Activated naive CD4-positive, alpha-beta T cell treated with anti-CD3 and anti-CD28 coated beads for 36 hours (primary cell): Measurements from ENCODE around the gene SLC6A19. TPM values are rescaled to one million over a fixed set of nuclear protein-coding genes. Genes with fewer than 3 reads are reported as not detected.
"Not testable (repeated sequence)": the region's sequence is repeated elsewhere in the genome, so short reads cannot be mapped to it uniquely, and the experiment has no call there.

ENCODE experiments used
- CTCF ChIA-PET: fragments of 350-600 bp; sonication (Branson Sonifier 250); formaldehyde crosslinking; loops from one replicate; lab custom pipeline; 2021; ENCODE audit warnings: antibody characterized with exemption; lab: Charles Lee
- DNase-seq: peaks from one replicate; pipeline ENCODE4 v3.0.0-alpha.2; 2020
- H3K27ac Mint-ChIP-seq: one replicate; pipeline ENCODE4 v1.8.0; 2021; ENCODE audit warnings: mild to moderate bottlenecking, mixed read lengths
- H3K27me3 Mint-ChIP-seq: one replicate; pipeline ENCODE4 v1.8.0; 2021; ENCODE audit warnings: low read depth, mixed read lengths
- H3K36me3 Mint-ChIP-seq: one replicate; pipeline ENCODE4 v1.8.0; 2021; ENCODE audit warnings: low read depth, mixed read lengths
- H3K4me1 Mint-ChIP-seq: one replicate; pipeline ENCODE4 v1.8.0; 2021; ENCODE audit warnings: low read depth, mixed read lengths
- H3K4me3 Mint-ChIP-seq: one replicate; pipeline ENCODE4 v1.8.0; 2021; ENCODE audit warnings: mild to moderate bottlenecking, moderate library complexity, mixed read lengths
- H3K9me3 Mint-ChIP-seq: one replicate; pipeline ENCODE4 v1.8.0; 2021; ENCODE audit warnings: mixed read lengths
- intact Hi-C: fragments of 100-400 bp; cut with micrococcal nuclease; formaldehyde crosslinking; loops from one replicate; pipeline ENCODE4 v1.15.1; 2023
- total RNA-seq, 2 experiments: library from RNA; stranded (reverse); gene quantifications; one replicate each; pipeline ENCODE4 v1.2.3, GENCODE V29; 2021

The SLC6A19 gene
- total RNA-seq, 2 experiments from 2014 or later: not detected

GRCh38 chr5:1229023-1229422 lies 27.6 kb downstream of the SLC6A19 start:
- H3K4me1 Mint-ChIP-seq, H3K4me3 Mint-ChIP-seq, intact Hi-C loops, H3K27ac Mint-ChIP-seq, H3K9me3 Mint-ChIP-seq, H3K36me3 Mint-ChIP-seq, CTCF ChIA-PET, DNase-seq, H3K27me3 Mint-ChIP-seq: not testable (repeated sequence)

GRCh38 chr5:1229822-1230221 lies 28.4 kb downstream of the SLC6A19 start:
- H3K4me1 Mint-ChIP-seq: peaks cover 4% of the 10 kb centered on the region
- CTCF ChIA-PET: interaction anchor here (1.0 kb wide), 1 partner anchor 61 kb away, joined by 4 read pairs; no protein-coding TSS in a partner anchor
- H3K27ac Mint-ChIP-seq: no peak overlapping the region
- H3K27me3 Mint-ChIP-seq: peaks cover 9% of the 10 kb centered on the region
- no peak overlapping the region for H3K4me3 Mint-ChIP-seq
- intact Hi-C loops: no loop called here
- DNase-seq: no peak
- no peaks in the 10 kb centered on the region for H3K9me3 Mint-ChIP-seq
- no peaks in the 10 kb centered on the region for H3K36me3 Mint-ChIP-seq

- H3K4me1 Mint-ChIP-seq: peaks cover 4% of the 10 kb centered on the region
- H3K27me3 Mint-ChIP-seq: peaks cover 9% of the 10 kb centered on the region
- no peaks in the 10 kb centered on the region for H3K36me3 Mint-ChIP-seq
- H3K27ac Mint-ChIP-seq: no peak overlapping the region
- H3K4me3 Mint-ChIP-seq: no peak overlapping the region
- CTCF ChIA-PET: interaction anchor here (1.0 kb wide), 1 partner anchor 62 kb away, joined by 4 read pairs; no protein-coding TSS in a partner anchor
- peaks cover under 1% of the 10 kb centered on the region for H3K9me3 Mint-ChIP-seq
- DNase-seq: no peak
- intact Hi-C loops: no loop called here
Measured at GRCh38 chr5:1230551-1230950, 29.2 kb downstream of the SLC6A19 start.

- H3K27ac Mint-ChIP-seq: no peak overlapping the region
- no peaks in the 10 kb centered on the region for H3K36me3 Mint-ChIP-seq
- no peak for DNase-seq
- peaks cover 9% of the 10 kb centered on the region for H3K9me3 Mint-ChIP-seq
- CTCF ChIA-PET: no interaction called here
- peaks cover 4% of the 10 kb centered on the region for H3K4me1 Mint-ChIP-seq
- intact Hi-C loops: no loop called here
- H3K27me3 Mint-ChIP-seq: peaks cover 9% of the 10 kb centered on the region
- H3K4me3 Mint-ChIP-seq: no peak overlapping the region
Measured at GRCh38 chr5:1231354-1231905, 30.0 kb downstream of the SLC6A19 start.

- no peaks in the 10 kb centered on the region for H3K36me3 Mint-ChIP-seq
- H3K4me1 Mint-ChIP-seq: peaks cover 4% of the 10 kb centered on the region
- H3K27ac Mint-ChIP-seq: no peak overlapping the region
- peaks cover 14% of the 10 kb centered on the region for H3K9me3 Mint-ChIP-seq
- H3K4me3 Mint-ChIP-seq: no peak overlapping the region
- intact Hi-C loops: no loop called here
- CTCF ChIA-PET: no interaction called here
- peaks cover 9% of the 10 kb centered on the region for H3K27me3 Mint-ChIP-seq
- no peak for DNase-seq
Measured at GRCh38 chr5:1232780-1233179, 31.4 kb downstream of the SLC6A19 start.

GRCh38 chr5:1235379-1235778 lies 34.0 kb downstream of the SLC6A19 start:
- CTCF ChIA-PET: no interaction called here
- Mint-ChIP-seq H3K9me3 (peaks cover 14% of the 10 kb centered on the region), H3K27me3 (peaks cover 3% of the 10 kb centered on the region), H3K4me3 (no peak overlapping the region), H3K4me1 (no peaks in the 10 kb centered on the region), H3K27ac (no peak overlapping the region), H3K36me3 (no peaks in the 10 kb centered on the region)
- DNase-seq: no peak
- intact Hi-C loops: no loop called here

GRCh38 chr5:1235838-1236237 lies 34.4 kb downstream of the SLC6A19 start:
- H3K4me3 Mint-ChIP-seq: no peak overlapping the region
- CTCF ChIA-PET: no interaction called here
- H3K27me3 Mint-ChIP-seq: no peaks in the 10 kb centered on the region
- intact Hi-C loops: no loop called here
- no peaks in the 10 kb centered on the region for H3K36me3 Mint-ChIP-seq
- peaks cover 14% of the 10 kb centered on the region for H3K9me3 Mint-ChIP-seq
- DNase-seq: no peak
- no peak overlapping the region for H3K27ac Mint-ChIP-seq
- H3K4me1 Mint-ChIP-seq: no peaks in the 10 kb centered on the region

GRCh38 chr5:1239505-1240251 lies 38.3 kb downstream of the SLC6A19 start:
- Mint-ChIP-seq H3K36me3 (no peaks in the 10 kb centered on the region), H3K4me1 (no peaks in the 10 kb centered on the region), H3K4me3 (no peak overlapping the region), H3K27me3 (no peaks in the 10 kb centered on the region), H3K9me3 (peaks cover 14% of the 10 kb centered on the region), H3K27ac (no peak overlapping the region)
- DNase-seq: no peak
- CTCF ChIA-PET: no interaction called here
- intact Hi-C loops: no loop called here

- Mint-ChIP-seq H3K27me3 (peaks cover 3% of the 10 kb centered on the region), H3K27ac (no peak overlapping the region), H3K4me1 (no peaks in the 10 kb centered on the region), H3K9me3 (peaks cover 12% of the 10 kb centered on the region), H3K4me3 (no peak overlapping the region), H3K36me3 (no peaks in the 10 kb centered on the region)
- intact Hi-C loops: no loop called here
- no peak for DNase-seq
- CTCF ChIA-PET: no interaction called here
Measured at GRCh38 chr5:1240496-1241260, 39.3 kb downstream of the SLC6A19 start.

GRCh38 chr5:1241509-1242080 lies 40.2 kb downstream of the SLC6A19 start:
- Mint-ChIP-seq H3K4me1 (no peaks in the 10 kb centered on the region), H3K27ac (no peak overlapping the region), H3K9me3 (peaks cover 4% of the 10 kb centered on the region), H3K36me3 (no peaks in the 10 kb centered on the region), H3K27me3 (peaks cover 3% of the 10 kb centered on the region), H3K4me3 (no peak overlapping the region)
- DNase-seq: no peak
- CTCF ChIA-PET: no interaction called here
- intact Hi-C loops: no loop called here

GRCh38 chr5:1242733-1243486 lies 41.5 kb downstream of the SLC6A19 start:
- no peak for DNase-seq
- Mint-ChIP-seq H3K4me1 (no peaks in the 10 kb centered on the region), H3K27me3 (peaks cover 10% of the 10 kb centered on the region), H3K36me3 (no peaks in the 10 kb centered on the region), H3K4me3 (no peak overlapping the region), H3K9me3 (no peaks in the 10 kb centered on the region), H3K27ac (no peak overlapping the region)
- CTCF ChIA-PET: no interaction called here
- intact Hi-C loops: no loop called here
